HepG2 (cell line): ENCODE measurements around the gene TMEM221. TPM values are rescaled to one million over a fixed set of nuclear protein-coding genes. Genes with fewer than 3 reads are reported as not detected.

Source experiments
- ATAC-seq: fragments of 200-7000 bp; cut with Tn5 transposase; 3 replicates; pipeline ENCODE4 v1.9.1; 2020; ENCODE audit warnings: mild to moderate bottlenecking, moderate library complexity
- BruUV-seq: library from RNA; stranded (reverse); fragments of 400-500 nt; replicated peaks from 2 replicates; lab custom pipeline; 2021; lab: Mats Ljungman, UMichigan
- CTCF ChIA-PET: fragments of 300-600 bp; formaldehyde crosslinking; extraction: SDS; loops from one replicate; lab custom pipeline; 2021; ENCODE audit warnings: low total read pairs, inconsistent platforms, low intra/inter-chr PET ratio; lab: Yijun Ruan, JAX
- POLR2A ChIA-PET: fragments of 350-600 bp; sonication (Branson Sonifier 250); formaldehyde crosslinking; loops from one replicate; lab custom pipeline; 2020; ENCODE audit warnings: antibody characterized with exemption, inconsistent platforms; lab: Yijun Ruan, JAX
- DNase-seq: peaks from one replicate; pipeline ENCODE4 v3.0.0-alpha.2; 2015; ENCODE audit warnings: low spot score
- FAIRE-seq: peaks from 3 replicates; lab custom pipeline; 2011; peaks lifted over from hg19 to GRCh38; lab: Jason Lieb, UNC
- H2AFZ ChIP-seq: one replicate; pipeline ENCODE4 v1.6.1; 2011; ENCODE audit warnings: low read length, inconsistent platforms
- H3K27ac ChIP-seq: fragments of 300-600 bp; 3 replicates; pipeline ENCODE4 v1.8.0; 2011; ENCODE audit warnings: mixed run types, mild to moderate bottlenecking, mixed read lengths, low read length, inconsistent platforms; ENCODE audit not compliant: insufficient read depth; ENCODE audit errors: extremely low read length
- H3K27me3 ChIP-seq, 2 experiments: fragments of 200-600 bp in 1 of 2; 2 replicates in 1 of 2; 3 replicates in 1 of 2; pipeline versions ENCODE4 v1.6.0 to v1.8.0; 2011; ENCODE audit warnings: low read length in 2 of 2, mild to moderate bottlenecking in 2 of 2, moderate library complexity in 2 of 2, inconsistent platforms in 1 of 2; ENCODE audit not compliant: insufficient read depth in 2 of 2, control insufficient read depth in 1 of 2
- H3K36me3 ChIP-seq, 2 experiments: fragments of 200-600 bp in 1 of 2; replicated peaks in 1 of 2; 2 replicates in 1 of 2; 3 replicates in 1 of 2; pipeline versions ENCODE4 v1.5.1 to v1.8.0; 2011; ENCODE audit warnings: low read length in 2 of 2, inconsistent platforms in 1 of 2; ENCODE audit not compliant: insufficient read depth in 2 of 2, control insufficient read depth in 1 of 2
- H3K4me1 ChIP-seq: 2 replicates; pipeline ENCODE4 v1.5.1; 2012; ENCODE audit warnings: low read length, inconsistent platforms; ENCODE audit not compliant: insufficient read depth
- H3K4me2 ChIP-seq: 2 replicates; pipeline ENCODE4 v1.6.0; 2011; ENCODE audit warnings: low read depth, low read length, inconsistent platforms
- H3K4me3 ChIP-seq, 3 experiments: fragments of 200-600 bp in 1 of 3; sonication (generic), shearing (Covaris generic) in 1 of 3; replicated peaks in 1 of 3; 2 replicates each; pipeline ENCODE4 v1.5.1; 2011 to 2016; ENCODE audit warnings: low read length in 3 of 3, inconsistent platforms in 2 of 3, low read depth in 2 of 3, mild to moderate bottlenecking in 2 of 3, control low read depth in 1 of 3, mixed read lengths in 1 of 3; ENCODE audit not compliant: insufficient read depth in 1 of 3
- H3K79me2 ChIP-seq: one replicate; pipeline ENCODE4 v1.6.1; 2011; ENCODE audit warnings: low read length, inconsistent platforms; ENCODE audit not compliant: insufficient read depth
- H3K9ac ChIP-seq: 2 replicates; pipeline ENCODE4 v1.6.0; 2011; ENCODE audit warnings: mild to moderate bottlenecking, low read depth, low read length, inconsistent platforms; ENCODE audit not compliant: insufficient read depth
- H3K9me3 ChIP-seq: 2 replicates; pipeline ENCODE4 v1.5.1; 2012; ENCODE audit warnings: mild to moderate bottlenecking, low read length
- H4K20me1 ChIP-seq: 2 replicates; pipeline ENCODE4 v1.6.0; 2011; ENCODE audit warnings: inconsistent platforms, mild to moderate bottlenecking, low read length, moderate library complexity; ENCODE audit not compliant: insufficient read depth
- ASH2L ChIP-seq: fragments of 300-600, 200-600 bp; sonication (generic); IDR thresholded peaks from 2 replicates; pipeline ENCODE4 v1.7.0; 2017; ENCODE audit warnings: low read depth, mild to moderate bottlenecking, moderate library complexity, mixed read lengths, low read length; ENCODE audit not compliant: insufficient read length
- GTF3A ChIP-seq: sonication (generic); formaldehyde crosslinking; conservative IDR thresholded peaks from 2 replicates; pipeline ENCODE4 v1.4.0; 2020; ENCODE audit warnings: mild to moderate bottlenecking, missing genetic modification reagents
- MTF1 ChIP-seq: sonication (generic); formaldehyde crosslinking; IDR thresholded peaks from 2 replicates; pipeline ENCODE4 v1.5.0; 2020; ENCODE audit warnings: missing genetic modification reagents
- SUZ12 ChIP-seq: fragments of 150-350 bp; IDR thresholded peaks from 2 replicates; pipeline ENCODE4 v1.6.1; 2014; ENCODE audit warnings: low read depth, low read length
- SYNCRIP ChIP-seq: fragments of 200-400 bp; formaldehyde crosslinking; IDR thresholded peaks from 2 replicates; pipeline ENCODE4 v1.6.1; 2018; ENCODE audit warnings: mild to moderate bottlenecking, low read depth, low read length; ENCODE audit not compliant: insufficient read depth
- TBL1XR1 ChIP-seq: fragments of 150-350 bp; IDR thresholded peaks from 2 replicates; pipeline ENCODE4 v1.6.1; 2014; ENCODE audit warnings: borderline replicate concordance, low read length; ENCODE audit not compliant: partially characterized antibody
- ZNF383 ChIP-seq: sonication (generic); formaldehyde crosslinking; IDR thresholded peaks from 2 replicates; pipeline ENCODE4 v1.4.0; 2020; ENCODE audit warnings: missing genetic modification reagents, mild to moderate bottlenecking, borderline replicate concordance
- ZNF768 ChIP-seq: sonication (generic); formaldehyde crosslinking; IDR thresholded peaks from 2 replicates; pipeline ENCODE4 v1.4.0; 2020; ENCODE audit warnings: missing genetic modification reagents
- WGBS: methylation state at CpG from one replicate; pipeline ENCODE4 v1.1.6; 2017; ENCODE audit warnings: low lambda C conversion rate; 5-methylcytosine and 5-hydroxymethylcytosine counted together
- in situ Hi-C: cut with HindIII; loops from 2 replicates; pipeline ENCODE4 v1.10.0; 2017; ENCODE audit warnings: low pct_unique_long_range_greater_than_20kb; ENCODE audit not compliant: extremely low pct_ligation_motif_present
- intact Hi-C: fragments of 100-400 bp; cut with micrococcal nuclease; formaldehyde crosslinking; loops from one replicate; pipeline ENCODE4 v1.10.0; 2022; ENCODE audit not compliant: unreplicated experiment
- polyA plus RNA-seq, 8 experiments: library from polyadenylated mRNA; depleted of rRNA in 3 of 8; stranded (reverse) in 7 of 8; unstranded in 1 of 8; fragments of >200 nt; fragmentation: Illumina TruSeq in 4 of 8; extraction: Trizol in 4 of 8; gene quantifications; 2 replicates each; pipeline versions ENCODE4 v1.2.1 to v1.2.3, GENCODE V29; 2011 to 2016; ENCODE audit warnings: low read depth in 4 of 8, missing spikeins in 1 of 8, mixed read lengths in 1 of 8; ENCODE audit not compliant: insufficient read depth in 1 of 8
- total RNA-seq, 5 experiments: library from RNA; depleted of rRNA; stranded (reverse); fragments of >200 nt; fragmentation: Illumina TruSeq; extraction: Trizol; gene quantifications; 2 replicates each; pipeline ENCODE4 v1.2.3, GENCODE V29; 2016; ENCODE audit warnings: low read depth in 1 of 5
- TF ChIP-seq, protein P1 (sequence below): IDR thresholded peaks from 2 replicates; pipeline ENCODE4 v1.6.1; 2016
- TF ChIP-seq, protein P2 (sequence below): sonication (generic); formaldehyde crosslinking; IDR thresholded peaks from 2 replicates; pipeline ENCODE4 v1.4.0; 2020; ENCODE audit warnings: missing genetic modification reagents
- TF ChIP-seq, protein P3 (sequence below): sonication (generic); formaldehyde crosslinking; IDR thresholded peaks from 2 replicates; pipeline ENCODE4 v1.4.0; 2020; ENCODE audit warnings: missing genetic modification reagents, mild to moderate bottlenecking, borderline replicate concordance
- TF ChIP-seq, protein P4 (sequence below), 2 experiments: sonication (generic) in 1 of 2; formaldehyde crosslinking in 1 of 2; IDR thresholded peaks; 2 replicates each; pipeline versions ENCODE4 v1.4.0 to v1.6.1; 2018 to 2020; ENCODE audit warnings: missing genetic modification reagents in 2 of 2, borderline replicate concordance in 1 of 2, low read depth in 1 of 2, mild to moderate bottlenecking in 1 of 2, missing biosample characterization in 1 of 2
- TF ChIP-seq, protein P5 (sequence below), 2 experiments: fragments of 450-650 bp in 1 of 2; sonication (generic) in 1 of 2; formaldehyde crosslinking; IDR thresholded peaks; 2 replicates each; pipeline versions ENCODE4 v1.5.0 to v1.8.0; 2020 to 2022; ENCODE audit warnings: mild to moderate bottlenecking in 1 of 2, missing genetic modification reagents in 1 of 2

Gene TMEM221
- total and polyA plus RNA-seq, 2 of the 13 experiments (the other 11 are each of a cell fraction or from before 2014, with no cell fraction given) = 0.33 to 0.77 TPM

DNA sequence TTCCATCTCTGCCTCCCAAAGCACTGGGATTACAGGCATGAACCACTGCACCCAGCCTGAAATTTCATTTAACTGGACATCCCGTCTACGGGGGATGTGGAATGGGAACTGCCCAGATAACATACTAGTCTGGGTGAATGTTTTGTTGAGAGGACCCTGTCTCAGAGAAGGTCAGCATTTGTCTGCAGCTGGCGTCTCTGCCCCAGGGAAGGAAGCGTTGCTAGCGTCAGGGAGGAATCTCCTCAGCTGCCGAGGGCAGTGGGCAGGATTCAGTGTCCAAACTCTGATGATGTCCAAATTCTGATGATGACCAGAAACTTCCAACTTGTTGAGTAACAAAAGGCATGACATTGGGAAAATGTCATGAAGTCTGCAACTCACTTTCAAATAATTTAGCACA, 9.1 kb upstream of the TMEM221 start:
- ATAC-seq (no peak), FAIRE-seq (no peak), DNase-seq (no peak)
- ChIA-PET POLR2A (no interaction called here), CTCF (no interaction called here)
- BruUV-seq = no TSS peak
- no peaks in the 10 kb centered on the region for H3K79me2 ChIP-seq
- peaks cover 4 to 25% of the 10 kb centered on the region in 2 experiments; a peak in 4 of 5 replicates for H3K27me3 ChIP-seq
- H3K9me3 ChIP-seq = no peaks in the 10 kb centered on the region
- WGBS = 3% methylated on average over 6 of the region's 6 CpGs
- no peaks in the 10 kb centered on the region for H3K36me3 ChIP-seq
- H3K4me2 ChIP-seq = no peak overlapping the region
- intact Hi-C loops = no loop called here
- no peak overlapping the region for H3K9ac ChIP-seq
- no peaks in the 10 kb centered on the region for H3K4me1 ChIP-seq
- in situ Hi-C loops = loop anchor here (10.0 kb wide), 1 partner anchor 117 kb away; no protein-coding TSS in a partner anchor
- H3K27ac ChIP-seq = no peak overlapping the region
- H3K4me3 ChIP-seq = no peak overlapping the region
- H2AFZ ChIP-seq = no peak overlapping the region
- H4K20me1 ChIP-seq = no peaks in the 10 kb centered on the region
- no peak for TF ChIP-seq GTF3A
- TF ChIP-seq ZNF768 = no peak
- TF ChIP-seq, protein P1, sequence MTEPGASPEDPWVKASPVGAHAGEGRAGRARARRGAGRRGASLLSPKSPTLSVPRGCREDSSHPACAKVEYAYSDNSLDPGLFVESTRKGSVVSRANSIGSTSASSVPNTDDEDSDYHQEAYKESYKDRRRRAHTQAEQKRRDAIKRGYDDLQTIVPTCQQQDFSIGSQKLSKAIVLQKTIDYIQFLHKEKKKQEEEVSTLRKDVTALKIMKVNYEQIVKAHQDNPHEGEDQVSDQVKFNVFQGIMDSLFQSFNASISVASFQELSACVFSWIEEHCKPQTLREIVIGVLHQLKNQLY = no peak
- TF ChIP-seq, protein P2, sequence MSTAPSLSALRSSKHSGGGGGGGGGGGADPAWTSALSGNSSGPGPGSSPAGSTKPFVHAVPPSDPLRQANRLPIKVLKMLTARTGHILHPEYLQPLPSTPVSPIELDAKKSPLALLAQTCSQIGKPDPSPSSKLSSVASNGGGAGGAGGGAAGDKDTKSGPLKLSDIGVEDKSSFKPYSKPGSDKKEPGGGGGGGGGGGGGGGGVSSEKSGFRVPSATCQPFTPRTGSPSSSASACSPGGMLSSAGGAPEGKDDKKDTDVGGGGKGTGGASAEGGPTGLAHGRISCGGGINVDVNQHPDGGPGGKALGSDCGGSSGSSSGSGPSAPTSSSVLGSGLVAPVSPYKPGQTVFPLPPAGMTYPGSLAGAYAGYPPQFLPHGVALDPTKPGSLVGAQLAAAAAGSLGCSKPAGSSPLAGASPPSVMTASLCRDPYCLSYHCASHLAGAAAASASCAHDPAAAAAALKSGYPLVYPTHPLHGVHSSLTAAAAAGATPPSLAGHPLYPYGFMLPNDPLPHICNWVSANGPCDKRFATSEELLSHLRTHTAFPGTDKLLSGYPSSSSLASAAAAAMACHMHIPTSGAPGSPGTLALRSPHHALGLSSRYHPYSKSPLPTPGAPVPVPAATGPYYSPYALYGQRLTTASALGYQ (CRISPR knock-in tag) = no peak
- TF ChIP-seq ZNF383 (CRISPR knock-in tag) = no peak
- TF ChIP-seq SUZ12 = no peak
- TF ChIP-seq, protein P3, sequence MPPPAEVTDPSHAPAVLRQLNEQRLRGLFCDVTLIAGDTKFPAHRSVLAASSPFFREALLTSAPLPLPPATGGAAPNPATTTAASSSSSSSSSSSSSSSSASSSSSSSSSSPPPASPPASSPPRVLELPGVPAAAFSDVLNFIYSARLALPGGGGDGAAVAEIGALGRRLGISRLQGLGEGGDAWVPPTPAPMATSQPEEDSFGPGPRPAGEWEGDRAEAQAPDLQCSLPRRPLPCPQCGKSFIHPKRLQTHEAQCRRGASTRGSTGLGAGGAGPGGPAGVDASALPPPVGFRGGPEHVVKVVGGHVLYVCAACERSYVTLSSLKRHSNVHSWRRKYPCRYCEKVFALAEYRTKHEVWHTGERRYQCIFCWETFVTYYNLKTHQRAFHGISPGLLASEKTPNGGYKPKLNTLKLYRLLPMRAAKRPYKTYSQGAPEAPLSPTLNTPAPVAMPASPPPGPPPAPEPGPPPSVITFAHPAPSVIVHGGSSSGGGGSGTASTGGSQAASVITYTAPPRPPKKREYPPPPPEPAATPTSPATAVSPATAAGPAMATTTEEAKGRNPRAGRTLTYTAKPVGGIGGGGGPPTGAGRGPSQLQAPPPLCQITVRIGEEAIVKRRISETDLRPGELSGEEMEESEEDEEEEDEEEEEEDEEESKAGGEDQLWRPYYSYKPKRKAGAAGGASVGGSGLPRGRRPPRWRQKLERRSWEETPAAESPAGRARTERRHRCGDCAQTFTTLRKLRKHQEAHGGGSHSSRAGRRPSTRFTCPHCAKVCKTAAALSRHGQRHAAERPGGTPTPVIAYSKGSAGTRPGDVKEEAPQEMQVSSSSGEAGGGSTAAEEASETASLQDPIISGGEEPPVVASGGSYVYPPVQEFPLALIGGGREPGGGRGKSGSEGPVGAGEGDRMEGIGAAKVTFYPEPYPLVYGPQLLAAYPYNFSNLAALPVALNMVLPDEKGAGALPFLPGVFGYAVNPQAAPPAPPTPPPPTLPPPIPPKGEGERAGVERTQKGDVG (CRISPR knock-in tag) = no peak
- no peak for TF ChIP-seq MTF1 (CRISPR knock-in tag)
- no peak for TF ChIP-seq SYNCRIP
- no peak for TF ChIP-seq ASH2L
- TF ChIP-seq, protein P4, sequence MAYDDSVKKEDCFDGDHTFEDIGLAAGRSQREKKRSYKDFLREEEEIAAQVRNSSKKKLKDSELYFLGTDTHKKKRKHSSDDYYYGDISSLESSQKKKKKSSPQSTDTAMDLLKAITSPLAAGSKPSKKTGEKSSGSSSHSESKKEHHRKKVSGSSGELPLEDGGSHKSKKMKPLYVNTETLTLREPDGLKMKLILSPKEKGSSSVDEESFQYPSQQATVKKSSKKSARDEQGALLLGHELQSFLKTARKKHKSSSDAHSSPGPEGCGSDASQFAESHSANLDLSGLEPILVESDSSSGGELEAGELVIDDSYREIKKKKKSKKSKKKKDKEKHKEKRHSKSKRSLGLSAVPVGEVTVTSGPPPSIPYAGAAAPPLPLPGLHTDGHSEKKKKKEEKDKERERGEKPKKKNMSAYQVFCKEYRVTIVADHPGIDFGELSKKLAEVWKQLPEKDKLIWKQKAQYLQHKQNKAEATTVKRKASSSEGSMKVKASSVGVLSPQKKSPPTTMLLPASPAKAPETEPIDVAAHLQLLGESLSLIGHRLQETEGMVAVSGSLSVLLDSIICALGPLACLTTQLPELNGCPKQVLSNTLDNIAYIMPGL (CRISPR knock-in tag; IDR thresholded peaks at IDR 0.05; ENCODE audit: borderline replicate concordance in 1 of 2, low read depth in 1 of 2) = no peak
- TF ChIP-seq TBL1XR1 = no peak
- TF ChIP-seq, protein P5, sequence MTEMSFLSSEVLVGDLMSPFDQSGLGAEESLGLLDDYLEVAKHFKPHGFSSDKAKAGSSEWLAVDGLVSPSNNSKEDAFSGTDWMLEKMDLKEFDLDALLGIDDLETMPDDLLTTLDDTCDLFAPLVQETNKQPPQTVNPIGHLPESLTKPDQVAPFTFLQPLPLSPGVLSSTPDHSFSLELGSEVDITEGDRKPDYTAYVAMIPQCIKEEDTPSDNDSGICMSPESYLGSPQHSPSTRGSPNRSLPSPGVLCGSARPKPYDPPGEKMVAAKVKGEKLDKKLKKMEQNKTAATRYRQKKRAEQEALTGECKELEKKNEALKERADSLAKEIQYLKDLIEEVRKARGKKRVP (CRISPR knock-in tag; IDR thresholded peaks at IDR 0.05) = no peak
